Thymus (tissue), 11 donors: ENCODE measurements around the gene KLHL21. TPM values are rescaled to one million over a fixed set of nuclear protein-coding genes. Genes with fewer than 3 reads are reported as not detected.
"Not testable (repeated sequence)": the region's sequence is repeated elsewhere in the genome, so short reads cannot be mapped to it uniquely, and the experiment has no call there.

ENCODE experiments used
- DNase-seq, 9 donors: peaks; one replicate each; pipeline ENCODE4 v3.0.0-alpha.2; 2013; ENCODE audit warnings: low spot score in 9 of 9, low read depth in 6 of 9, missing footprints in 1 of 9
- H3K27ac ChIP-seq, 2 donors: one replicate each; pipeline ENCODE4 v1.5.1; 2013; ENCODE audit warnings: control low read depth in 1 of 2, low read depth in 1 of 2, low read length in 1 of 2, mild to moderate bottlenecking in 1 of 2, moderate library complexity in 1 of 2
- H3K27me3 ChIP-seq, 2 donors: one replicate each; pipeline ENCODE4 v1.5.1; 2013; ENCODE audit warnings: low read length in 1 of 2; ENCODE audit not compliant: control insufficient read depth in 2 of 2, insufficient read depth in 1 of 2
- H3K36me3 ChIP-seq, 2 donors: one replicate each; pipeline ENCODE4 v1.5.1; 2013; ENCODE audit warnings: low read length in 1 of 2, mild to moderate bottlenecking in 1 of 2, moderate library complexity in 1 of 2; ENCODE audit not compliant: control insufficient read depth in 2 of 2, insufficient read depth in 2 of 2
- H3K4me1 ChIP-seq, 2 donors: one replicate each; pipeline ENCODE4 v1.5.1; 2013; ENCODE audit warnings: low read length in 2 of 2; ENCODE audit not compliant: control insufficient read depth in 2 of 2, insufficient read depth in 2 of 2
- H3K4me3 ChIP-seq, 2 donors: one replicate each; pipeline ENCODE4 v1.5.1; 2013; ENCODE audit warnings: low read length in 2 of 2, control low read depth in 1 of 2, mild to moderate bottlenecking in 1 of 2
- H3K9me3 ChIP-seq, 2 donors: one replicate each; pipeline ENCODE4 v1.5.1; 2013; ENCODE audit warnings: low read length in 1 of 2, mild to moderate bottlenecking in 1 of 2; ENCODE audit not compliant: control insufficient read depth in 2 of 2, insufficient read depth in 1 of 2
- WGBS: extraction: QIAGEN DNeasy Blood & Tissue Kit; methylation state at CpG from one replicate; pipeline ENCODE4 v1.1.7; 2013; 5-methylcytosine and 5-hydroxymethylcytosine counted together
- polyA plus RNA-seq: library from polyadenylated mRNA; stranded (reverse); fragments of 200-250 nt; gene quantifications from one replicate; pipeline ENCODE4 v1.2.3, GENCODE V29; 2013
- total RNA-seq: library from RNA; stranded (reverse); fragments of 120-200 nt; gene quantifications from one replicate; pipeline ENCODE4 v1.2.4, GENCODE V29; 2013
- donor health status: healthy.

The KLHL21 gene
- total and polyA plus RNA-seq, 2 donors: 8.0 to 13.6 TPM

- not testable (repeated sequence) for DNase-seq, H3K27ac ChIP-seq, H3K4me1 ChIP-seq, H3K4me3 ChIP-seq, H3K27me3 ChIP-seq, H3K9me3 ChIP-seq
- 99% methylated on average over 6 of the region's 6 CpGs for whole genome bisulfite sequencing
- peaks cover 60 to 90% of the 10 kb centered on the region in 2 donors for H3K36me3 ChIP-seq
Measured at GRCh38 chr1:6636778-6637177, 34.1 kb upstream of the KLHL21 start.

DNA sequence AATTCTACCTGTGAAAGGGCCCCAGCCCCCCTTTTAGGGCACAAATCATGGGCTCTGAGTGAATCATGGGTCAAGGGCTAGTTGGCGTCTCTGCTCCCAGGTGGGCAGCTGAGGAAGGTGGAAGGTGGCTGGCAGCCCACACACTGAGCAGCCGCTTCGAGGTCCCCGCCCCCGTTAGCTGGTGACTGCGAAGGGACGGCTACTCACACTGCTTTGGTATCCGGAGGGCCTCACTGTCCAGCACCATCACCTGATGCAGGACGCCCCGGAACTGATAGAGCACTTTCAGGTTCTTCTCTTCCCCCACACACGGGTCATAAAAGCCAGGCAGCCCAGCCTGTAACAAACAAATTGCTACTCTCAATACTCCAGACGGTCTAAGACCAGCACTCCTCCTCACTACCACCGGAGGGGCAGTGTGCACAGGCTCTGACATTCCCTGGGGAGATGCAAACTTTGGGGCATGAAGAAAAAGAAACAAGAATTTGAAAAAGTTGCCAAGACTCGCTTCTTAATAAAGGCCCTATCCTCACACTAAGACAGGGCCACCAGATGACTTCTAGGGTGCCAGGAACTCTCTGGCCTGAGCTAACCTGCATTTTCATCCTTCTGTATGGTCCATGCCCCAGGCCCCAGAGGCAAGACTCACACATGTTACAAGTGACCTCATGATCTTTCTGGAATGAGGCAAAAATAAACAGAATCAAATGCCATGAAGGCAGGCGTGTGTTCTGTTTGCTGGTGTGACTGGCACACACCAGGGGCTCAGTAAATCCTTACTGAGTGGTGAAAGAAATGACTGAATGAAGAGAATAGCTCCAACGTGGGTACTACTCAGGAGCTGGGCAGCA is 33.5 kb upstream of the KLHL21 start:
- H3K9me3 ChIP-seq: no peaks in the 10 kb centered on the region
- H3K36me3 ChIP-seq: peaks cover 60 to 92% of the 10 kb centered on the region in 2 donors
- no peak overlapping the region for H3K27ac ChIP-seq
- WGBS: 96% methylated on average over 16 of the region's 16 CpGs
- no peaks in the 10 kb centered on the region for H3K4me1 ChIP-seq
- DNase-seq: no peak
- H3K4me3 ChIP-seq: no peak overlapping the region
- H3K27me3 ChIP-seq: no peaks in the 10 kb centered on the region

- Histone ChIP-seq H3K36me3 (peaks cover 62 to 90% of the 10 kb centered on the region in 2 donors), H3K4me3 (no peak overlapping the region), H3K9me3 (no peaks in the 10 kb centered on the region), H3K27ac (no peak overlapping the region), H3K27me3 (no peaks in the 10 kb centered on the region), H3K4me1 (no peaks in the 10 kb centered on the region)
- DNase-seq: no peak
- 98% methylated on average over 20 of the region's 20 CpGs for WGBS
Measured at GRCh38 chr1:6635161-6635909, 32.7 kb upstream of the KLHL21 start.

DNA sequence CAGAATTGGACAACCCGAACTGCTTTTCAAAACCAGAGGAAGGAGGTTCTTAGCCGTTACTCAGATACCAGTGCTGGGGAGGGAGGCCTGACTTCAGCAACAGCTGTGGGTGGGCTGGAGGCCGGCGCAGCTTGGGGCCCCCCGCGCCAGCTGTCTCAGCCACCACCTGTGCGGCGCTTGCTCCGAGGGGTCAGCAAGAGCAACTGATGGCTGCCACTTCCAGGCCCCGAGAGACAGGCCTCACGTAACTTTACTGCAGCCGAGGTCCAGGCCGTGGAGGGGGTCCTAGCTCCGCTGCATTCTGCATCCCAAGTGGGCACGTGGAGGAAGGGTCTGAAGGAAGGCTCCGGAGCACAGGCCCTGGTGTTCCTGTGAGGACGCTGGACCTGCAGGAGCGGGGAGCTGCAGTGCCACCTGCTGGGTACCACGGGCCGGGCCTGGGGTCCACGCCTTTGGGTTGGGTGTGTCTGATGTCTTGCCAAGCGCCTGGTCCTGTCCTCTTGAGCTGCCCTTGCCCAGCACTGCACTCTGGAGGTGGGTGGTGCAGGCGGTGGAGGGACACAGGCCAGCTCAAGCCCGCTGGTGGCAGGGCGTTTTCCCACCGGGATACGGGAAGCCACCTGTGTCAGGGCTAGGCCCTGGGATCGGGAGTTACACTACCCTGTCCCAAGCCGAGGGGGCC is 31.8 kb upstream of the KLHL21 start:
- Histone ChIP-seq H3K27me3 (no peaks in the 10 kb centered on the region), H3K4me1 (no peaks in the 10 kb centered on the region), H3K27ac (no peak overlapping the region), H3K36me3 (peaks cover 61 to 90% of the 10 kb centered on the region in 2 donors), H3K9me3 (no peaks in the 10 kb centered on the region), H3K4me3 (no peak overlapping the region)
- 86% methylated on average over 29 of the region's 29 CpGs for WGBS
- peak in 2 of 9 donors; percentile 20 to 21 for DNase-seq

GRCh38 chr1:6632588-6633514 is 30.2 kb upstream of the KLHL21 start:
- no peak overlapping the region for H3K4me3 ChIP-seq
- H3K4me1 ChIP-seq: no peaks in the 10 kb centered on the region
- no peak overlapping the region for H3K27ac ChIP-seq
- H3K27me3 ChIP-seq: no peaks in the 10 kb centered on the region
- H3K36me3 ChIP-seq: peaks cover 63 to 91% of the 10 kb centered on the region in 2 donors
- H3K9me3 ChIP-seq: no peaks in the 10 kb centered on the region
- DNase-seq: no peak
- 97% methylated on average over 30 of the region's 30 CpGs for WGBS

GRCh38 chr1:6631058-6631457 is 28.4 kb upstream of the KLHL21 start:
- Histone ChIP-seq H3K4me1 (peaks cover 2% of the 10 kb centered on the region in 2 donors), H3K4me3 (no peak overlapping the region), H3K27me3 (no peaks in the 10 kb centered on the region), H3K9me3 (no peaks in the 10 kb centered on the region), H3K36me3 (peaks cover 46 to 81% of the 10 kb centered on the region in 2 donors), H3K27ac (no peak overlapping the region)
- 99% methylated on average over 8 of the region's 8 CpGs for WGBS
- no peak for DNase-seq

GRCh38 chr1:6630027-6630426 is 27.4 kb upstream of the KLHL21 start:
- H3K4me1 ChIP-seq: peaks cover 7 to 8% of the 10 kb centered on the region in 2 donors
- no peak overlapping the region for H3K27ac ChIP-seq
- no peaks in the 10 kb centered on the region for H3K9me3 ChIP-seq
- H3K27me3 ChIP-seq: no peaks in the 10 kb centered on the region
- 98% methylated on average over 8 of the region's 8 CpGs for WGBS
- H3K4me3 ChIP-seq: no peak overlapping the region
- DNase-seq: no peak
- H3K36me3 ChIP-seq: peaks cover 37 to 72% of the 10 kb centered on the region in 2 donors

DNA sequence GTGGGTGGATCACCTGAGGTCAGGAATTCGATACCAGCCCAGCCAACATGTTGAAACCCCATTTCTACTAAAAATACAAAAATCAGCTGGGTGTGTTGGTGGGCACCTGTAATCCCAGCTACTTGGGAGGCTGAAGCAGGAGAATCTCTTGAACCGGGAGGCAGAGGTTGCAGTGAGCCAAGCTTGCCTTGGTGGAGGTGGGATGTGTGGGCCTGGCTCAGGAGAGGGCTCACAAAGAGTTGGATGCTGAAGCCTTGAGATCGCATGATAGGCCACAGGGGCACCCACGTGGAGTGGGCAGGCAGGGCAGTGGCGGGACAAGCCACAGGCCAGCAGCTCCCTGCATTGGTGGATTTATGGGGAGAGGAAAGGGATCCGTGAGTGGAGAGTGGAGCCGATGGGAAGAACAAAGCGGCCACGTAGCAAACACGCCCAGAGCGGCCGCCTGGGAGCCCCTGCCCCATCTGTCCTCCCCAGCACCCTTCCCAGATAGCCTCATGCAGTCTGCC is 26.4 kb upstream of the KLHL21 start:
- 97% methylated on average over 12 of the region's 12 CpGs for WGBS
- Histone ChIP-seq H3K4me3 (no peak overlapping the region), H3K4me1 (peaks cover 10 to 13% of the 10 kb centered on the region in 2 donors), H3K27me3 (no peaks in the 10 kb centered on the region), H3K27ac (no peak overlapping the region), H3K9me3 (no peaks in the 10 kb centered on the region), H3K36me3 (peaks cover 28 to 62% of the 10 kb centered on the region in 2 donors)
- DNase-seq: no peak
